Dermis microvascular lymphatic vessel endothelial cell (primary cell): ENCODE measurements around the gene PHLPP1. TPM values are rescaled to one million over a fixed set of nuclear protein-coding genes. Genes with fewer than 3 reads are reported as not detected.

Experiments
- DNase-seq, 2 donors: peaks; one replicate each; pipeline versions ENCODE4 v3.0.0 to v3.0.0-alpha.2; 2010; ENCODE audit warnings: low read depth in 2 of 2
- total RNA-seq: library from RNA; depleted of rRNA; stranded (reverse); fragments of >200 nt; gene quantifications from 2 replicates; pipeline ENCODE4 v1.2.1, GENCODE V29; 2014

Gene PHLPP1
- total RNA-seq, 1 donor from 2014 or later: 4.4 TPM

GRCh38 chr18:62933261-62933887 is 218.0 kb downstream of the PHLPP1 start:
- DNase-seq: no peak

GRCh38 chr18:62935994-62936393 is 220.7 kb downstream of the PHLPP1 start:
- no peak for DNase-seq

GRCh38 chr18:62937065-62937464 is 221.7 kb downstream of the PHLPP1 start:
- no peak for DNase-seq

GRCh38 chr18:62938006-62938405 is 222.7 kb downstream of the PHLPP1 start:
- no peak for DNase-seq

DNA sequence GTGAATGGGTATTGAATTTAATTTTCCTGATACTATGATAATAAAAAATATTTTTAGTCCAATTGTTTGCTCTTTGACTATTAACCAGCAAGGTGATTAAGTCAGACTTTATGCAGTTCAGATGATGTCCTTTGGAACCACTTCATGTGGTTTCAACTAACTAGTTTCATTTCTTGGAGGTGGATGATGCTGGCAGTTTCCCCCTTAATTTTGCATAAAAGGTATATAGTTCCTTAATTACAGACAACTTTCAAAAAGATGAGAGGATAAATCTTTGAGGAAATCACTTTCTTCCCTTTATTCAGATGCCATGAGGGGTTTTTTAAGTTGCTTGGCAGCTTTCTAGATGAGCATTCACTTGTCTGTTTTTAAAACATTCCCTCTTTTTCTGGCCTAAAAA is 223.1 kb downstream of the PHLPP1 start:
- no peak for DNase-seq

DNA sequence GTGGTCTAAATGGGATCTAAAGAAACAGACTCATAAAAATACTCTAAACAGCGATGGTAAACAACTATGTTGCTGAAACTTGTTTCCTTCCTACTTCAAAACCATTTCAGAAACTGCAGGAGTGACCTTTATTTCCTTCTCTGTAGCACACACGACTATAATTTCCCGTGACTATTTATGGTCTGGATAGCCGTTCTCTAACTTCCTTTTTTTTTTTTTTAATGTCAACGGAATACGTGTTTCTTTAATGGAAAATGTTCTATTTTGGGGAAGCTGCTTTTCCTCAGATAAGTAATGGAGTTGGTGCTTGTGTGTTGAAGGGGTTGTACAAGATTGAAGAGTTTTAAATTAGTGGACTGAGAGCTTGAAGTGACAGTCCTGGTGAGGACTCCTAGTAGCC is 224.1 kb downstream of the PHLPP1 start:
- peak; percentile 63 to 73 for DNase-seq

DNA sequence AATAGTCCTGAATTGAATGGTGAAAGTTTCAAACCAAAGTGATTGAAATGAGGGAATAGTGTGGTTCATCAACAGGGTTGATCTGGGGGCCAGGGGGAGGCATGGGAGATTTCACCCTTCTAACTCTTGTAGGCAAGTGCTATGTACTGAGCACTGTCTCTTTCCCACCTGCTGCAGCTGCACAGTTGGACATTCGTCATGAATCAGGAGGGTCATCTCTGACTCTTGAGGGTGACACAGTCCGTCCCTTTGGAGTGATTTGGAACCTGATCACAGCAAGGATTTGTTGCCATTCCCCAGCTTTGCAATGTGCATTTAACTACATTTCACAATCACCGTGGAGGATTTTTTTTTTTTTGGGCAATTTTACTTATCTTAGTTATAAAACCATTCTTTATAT is 224.6 kb downstream of the PHLPP1 start:
- DNase-seq: no peak

DNA sequence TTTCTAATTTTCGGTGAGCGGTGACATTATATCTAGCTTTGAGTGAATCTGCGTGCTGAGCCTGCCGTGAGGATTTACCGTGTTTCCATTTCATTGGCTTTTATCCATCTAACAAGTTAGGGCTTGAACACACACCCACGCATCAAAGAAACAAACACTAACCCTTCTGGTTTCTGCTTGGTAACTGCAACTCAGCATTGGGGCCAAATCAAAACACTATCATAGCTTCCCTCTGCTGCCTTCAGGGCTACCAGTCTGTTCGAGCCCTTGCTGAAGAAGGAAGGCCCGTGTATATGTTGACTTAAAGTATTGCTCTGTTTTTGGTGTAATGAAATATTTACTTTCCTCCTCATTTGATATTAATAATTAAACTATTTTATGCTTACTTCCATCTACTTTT is 227.2 kb downstream of the PHLPP1 start:
- no peak for DNase-seq

- peak in 1 of 2 donors; percentile 25 for DNase-seq
Measured at GRCh38 chr18:62944454-62944853, 229.1 kb downstream of the PHLPP1 start.

DNA sequence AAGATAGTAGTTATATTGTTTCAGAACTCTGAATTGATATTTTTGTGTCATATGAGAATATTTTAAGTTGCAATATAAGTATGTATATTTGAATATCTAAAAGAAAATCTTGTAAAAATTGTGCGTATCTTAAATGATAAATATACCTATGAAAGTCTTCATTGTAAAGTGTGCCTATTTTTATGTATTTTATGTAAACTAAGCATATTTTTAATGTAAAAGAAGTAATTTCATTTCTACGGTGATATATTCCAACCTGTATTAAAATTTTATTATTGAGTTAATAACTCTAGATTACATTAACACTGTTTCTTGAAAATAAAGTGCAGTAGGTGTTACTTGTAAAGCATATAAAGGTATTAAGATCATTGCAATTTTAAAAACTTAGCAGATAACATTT is 233.4 kb downstream of the PHLPP1 start:
- no peak for DNase-seq

DNA sequence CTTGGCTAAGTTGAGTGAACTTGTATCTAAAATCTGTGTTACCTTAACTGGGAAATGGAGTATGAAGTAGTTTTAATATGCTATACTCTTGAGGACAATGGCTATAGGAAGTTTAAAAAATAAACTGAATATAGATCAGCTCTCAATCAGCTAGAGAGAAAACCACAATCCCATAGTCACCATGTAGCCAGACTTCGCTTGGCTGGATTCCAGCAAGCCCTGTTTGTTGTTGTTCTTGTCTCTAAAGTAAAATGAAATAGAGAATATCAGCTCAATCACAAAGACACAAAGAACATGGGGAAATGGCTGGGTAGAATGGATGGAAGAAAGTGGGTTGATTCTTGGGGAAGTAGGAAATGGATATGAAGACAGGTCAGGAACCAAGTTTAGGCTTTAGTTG is 234.9 kb downstream of the PHLPP1 start:
- DNase-seq: peak in 1 of 2 donors; percentile 8

GRCh38 chr18:62952807-62953206 is 237.5 kb downstream of the PHLPP1 start:
- no peak for DNase-seq

GRCh38 chr18:62953663-62954062 is 238.3 kb downstream of the PHLPP1 start:
- peak in 1 of 2 donors; percentile 12 for DNase-seq

GRCh38 chr18:62954366-62954765 is 239.0 kb downstream of the PHLPP1 start:
- peak in 1 of 2 donors; percentile 10 for DNase-seq

GRCh38 chr18:62957885-62958472 is 242.6 kb downstream of the PHLPP1 start:
- DNase-seq: peak; percentile 48 to 71

DNA sequence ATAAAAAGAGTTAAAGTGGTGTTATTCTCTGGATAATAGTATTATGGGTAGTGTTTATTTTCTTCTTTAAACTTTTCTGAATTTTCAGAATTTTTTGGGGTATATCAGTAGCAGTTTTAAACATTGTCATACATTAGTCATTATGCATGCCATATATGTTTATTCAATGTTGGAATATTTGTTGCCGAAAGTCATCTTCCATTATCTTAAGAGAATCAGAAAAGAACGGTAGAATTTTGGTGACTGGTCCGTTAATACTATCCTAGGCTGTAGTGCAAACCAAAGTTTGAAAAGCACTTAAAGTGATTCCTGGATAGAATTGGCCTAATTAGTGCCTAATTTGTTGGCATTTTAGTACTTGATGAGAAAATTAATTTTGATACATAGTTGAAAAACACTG is 244.1 kb downstream of the PHLPP1 start:
- DNase-seq: no peak

GRCh38 chr18:62963507-62963906 is 248.2 kb downstream of the PHLPP1 start:
- DNase-seq: no peak

DNA sequence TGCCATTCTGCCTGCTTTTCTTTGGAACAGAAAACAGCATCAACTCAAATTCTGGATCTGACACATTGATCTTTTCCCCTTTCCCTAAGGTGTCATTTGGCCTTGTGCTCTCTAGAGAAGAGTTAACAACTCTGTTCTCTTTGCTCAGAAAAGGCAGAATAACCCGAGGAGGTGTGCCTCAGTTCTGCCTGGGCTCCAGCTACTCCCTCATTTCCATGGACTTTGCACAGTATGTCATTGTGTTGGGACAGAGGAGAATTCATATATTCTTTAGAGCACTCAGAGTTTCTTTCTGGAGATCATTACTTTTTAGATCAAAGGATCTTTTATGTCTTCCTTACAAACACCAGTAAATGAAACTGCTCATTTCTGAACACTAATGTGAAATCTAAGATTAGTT is 249.1 kb downstream of the PHLPP1 start:
- no peak for DNase-seq

DNA sequence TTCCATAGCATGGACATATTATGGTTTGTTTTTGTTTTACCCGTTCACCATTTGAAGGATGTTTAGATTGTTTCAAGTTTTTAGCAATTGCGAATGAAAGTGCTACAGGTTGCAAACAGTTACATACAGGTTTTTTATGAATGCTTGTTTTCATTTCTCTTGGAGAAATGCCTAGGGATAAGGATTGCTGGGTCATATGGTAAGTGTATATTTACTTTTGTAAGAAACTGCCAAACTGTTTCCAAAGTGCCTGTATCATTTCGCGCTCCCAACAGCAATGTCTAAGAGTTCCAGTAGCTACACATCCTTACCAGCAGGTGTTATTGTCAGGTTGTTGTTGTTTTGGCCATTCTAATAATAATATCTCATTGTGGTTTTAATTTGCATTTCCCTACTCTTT is 251.7 kb downstream of the PHLPP1 start:
- DNase-seq: no peak

- DNase-seq: no peak
Measured at GRCh38 chr18:62973689-62974088, 258.3 kb downstream of the PHLPP1 start.

DNA sequence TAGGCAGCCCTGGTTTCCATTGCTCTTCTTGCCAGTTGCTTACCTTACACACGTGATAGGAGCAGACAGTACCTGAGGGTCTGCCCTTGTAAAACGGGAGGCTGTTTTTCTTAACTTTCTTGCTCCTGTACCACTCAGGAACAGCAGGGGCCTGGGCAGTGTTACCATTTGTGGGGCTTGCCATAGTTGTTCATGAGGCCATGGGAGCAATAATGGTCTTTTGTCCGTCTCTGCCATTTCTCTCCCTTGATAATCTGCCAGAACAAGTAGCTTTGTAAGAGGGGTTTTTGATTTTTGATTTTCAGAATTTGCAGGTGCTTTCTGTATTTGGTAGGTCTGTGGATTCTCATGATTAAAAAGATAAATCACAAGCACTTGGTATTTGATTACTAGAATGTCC is 259.0 kb downstream of the PHLPP1 start:
- DNase-seq: no peak

GRCh38 chr18:62974928-62975675 is 259.8 kb downstream of the PHLPP1 start:
- no peak for DNase-seq

DNA sequence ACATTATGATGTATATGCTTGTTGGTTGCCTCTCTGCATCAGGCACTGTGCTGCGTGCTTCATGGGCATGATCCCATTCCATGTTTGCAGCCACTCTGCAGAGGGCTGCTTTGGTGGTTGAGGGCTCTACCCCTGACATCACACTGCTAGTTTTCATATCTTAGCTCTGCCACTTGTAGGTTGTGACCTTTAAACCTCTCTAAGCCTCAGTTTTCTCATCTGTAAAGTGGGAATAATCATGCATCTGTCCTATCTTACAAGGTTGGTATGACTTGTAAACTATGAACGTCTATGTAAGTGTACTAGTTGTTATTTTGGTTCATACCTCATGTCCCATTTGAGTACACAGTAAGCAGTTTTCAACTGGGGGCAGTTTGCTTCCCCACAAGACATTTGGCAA is 260.4 kb downstream of the PHLPP1 start:
- no peak for DNase-seq
